Measurements from ENCODE around the gene RPS3.
A peak's percentile ranks its signal among the peaks of the same experiment; 100 is the strongest.
"Not testable (repeated sequence)": the region's sequence is repeated elsewhere in the genome, so short reads cannot be mapped to it uniquely, and the experiment has no call there.

Gene RPS3

GRCh38 chr11:75366826-75367225 lies 32.5 kb upstream of the RPS3 start:
- H3K4me1 ChIP-seq (ENCODE audit: control extremely low read depth in 1 of 4, control insufficient read depth in 4 of 4, insufficient read depth in 4 of 4, low read length in 3 of 4) = peaks cover 0 to 67% (median 26%) of the 10 kb centered on the region in 4 experiments
- ChIA-PET POLR2A (interaction anchor here (0.6 kb wide), 1 partner anchor 13 kb away, joined by 4 read pairs; no protein-coding TSS in a partner anchor), CTCF (interaction anchor here (1.1 to 1.5 kb wide), 2 partner anchors 9 to 14 kb away, joined by 4 to 6 read pairs; no protein-coding TSS in a partner anchor)
- not testable (repeated sequence) for H3K27me3 ChIP-seq (replicated peaks in 2 of 5; ENCODE audit: control insufficient read depth in 4 of 5, insufficient read depth in 5 of 5, low read length in 4 of 5); DNase-seq; H3K36me3 ChIP-seq (ENCODE audit: control insufficient read depth in 4 of 4, insufficient read depth in 4 of 4, low read length in 3 of 4); H3K9me3 ChIP-seq (ENCODE audit: control extremely low read depth in 1 of 5, control insufficient read depth in 4 of 5, insufficient read depth in 2 of 5, low read depth in 1 of 5, low read length in 4 of 5); H3K4me3 ChIP-seq (ENCODE audit: control insufficient read depth in 1 of 7, extremely low read depth in 1 of 7, insufficient read depth in 4 of 7, low read depth in 2 of 7, low read length in 6 of 7); H3K27ac ChIP-seq (ENCODE audit: insufficient read depth in 1 of 2, low read depth in 1 of 2, low read length in 2 of 2, poor library complexity in 1 of 2, severe bottlenecking in 2 of 2)
- WGBS (ENCODE audit: insufficient coverage) = 86% methylated on average over 1 of the region's 5 CpGs

- Histone ChIP-seq H3K4me3 (ENCODE audit: control insufficient read depth in 1 of 7, extremely low read depth in 1 of 7, insufficient read depth in 4 of 7, low read depth in 2 of 7, low read length in 6 of 7) (peak overlapping the region in 4 of 7 experiments; percentile 37 to 64 (median 51)), H3K27ac (ENCODE audit: insufficient read depth in 1 of 2, low read depth in 1 of 2, low read length in 2 of 2, poor library complexity in 1 of 2, severe bottlenecking in 2 of 2) (peak overlapping the region in 1 of 2 experiments; percentile 40), H3K9me3 (ENCODE audit: control extremely low read depth in 1 of 5, control insufficient read depth in 4 of 5, insufficient read depth in 2 of 5, low read depth in 1 of 5, low read length in 4 of 5) (peaks cover 0 to 3% (median 0%) of the 10 kb centered on the region in 5 experiments), H3K27me3 (replicated peaks in 2 of 5; ENCODE audit: control insufficient read depth in 4 of 5, insufficient read depth in 5 of 5, low read length in 4 of 5) (no peaks in the 10 kb centered on the region), H3K4me1 (ENCODE audit: control extremely low read depth in 1 of 4, control insufficient read depth in 4 of 4, insufficient read depth in 4 of 4, low read length in 3 of 4) (peaks cover 0 to 66% (median 30%) of the 10 kb centered on the region in 4 experiments), H3K36me3 (ENCODE audit: control insufficient read depth in 4 of 4, insufficient read depth in 4 of 4, low read length in 3 of 4) (no peaks in the 10 kb centered on the region)
- peak; percentile 84 to 96 (median 94) for DNase-seq
- ChIA-PET CTCF (interaction anchor here (0.6 to 2.7 kb wide), 9 partner anchors 11 to 207 kb away, joined by 3 to 11 read pairs (median 4); no protein-coding TSS in a partner anchor), POLR2A (no interaction called here)
- 46% methylated on average over 4 of the region's 6 CpGs for WGBS (ENCODE audit: insufficient coverage)
Measured at GRCh38 chr11:75369560-75370255, 29.6 kb upstream of the RPS3 start.

GRCh38 chr11:75371949-75372876 lies 27.1 kb upstream of the RPS3 start:
- CTCF ChIA-PET = interaction anchor here (0.6 to 1.9 kb wide), 17 partner anchors 9 to 209 kb away, joined by 3 to 25 read pairs (median 3); no protein-coding TSS in a partner anchor
- H3K27ac ChIP-seq (ENCODE audit: insufficient read depth in 1 of 2, low read depth in 1 of 2, low read length in 2 of 2, poor library complexity in 1 of 2, severe bottlenecking in 2 of 2) = peak overlapping the region in 1 of 2 experiments; percentile 34
- peak overlapping the region in 1 of 7 experiments; percentile 2 for H3K4me3 ChIP-seq (ENCODE audit: control insufficient read depth in 1 of 7, extremely low read depth in 1 of 7, insufficient read depth in 4 of 7, low read depth in 2 of 7, low read length in 6 of 7)
- no peak for DNase-seq
- 91% methylated on average over 4 of the region's 8 CpGs for whole genome bisulfite sequencing (ENCODE audit: insufficient coverage)
- H3K4me1 ChIP-seq (ENCODE audit: control extremely low read depth in 1 of 4, control insufficient read depth in 4 of 4, insufficient read depth in 4 of 4, low read length in 3 of 4) = peaks cover 0 to 59% (median 22%) of the 10 kb centered on the region in 4 experiments
- no peaks in the 10 kb centered on the region for H3K27me3 ChIP-seq (replicated peaks in 2 of 5; ENCODE audit: control insufficient read depth in 4 of 5, insufficient read depth in 5 of 5, low read length in 4 of 5)
- H3K36me3 ChIP-seq (ENCODE audit: control insufficient read depth in 4 of 4, insufficient read depth in 4 of 4, low read length in 3 of 4) = no peaks in the 10 kb centered on the region
- POLR2A ChIA-PET = interaction anchor here (1.5 kb wide), 1 partner anchor 10 kb away, joined by 5 read pairs; no protein-coding TSS in a partner anchor
- H3K9me3 ChIP-seq (ENCODE audit: control extremely low read depth in 1 of 5, control insufficient read depth in 4 of 5, insufficient read depth in 2 of 5, low read depth in 1 of 5, low read length in 4 of 5) = peaks cover 0 to 3% (median 0%) of the 10 kb centered on the region in 5 experiments

- Histone ChIP-seq H3K4me1 (ENCODE audit: control extremely low read depth in 1 of 4, control insufficient read depth in 4 of 4, insufficient read depth in 4 of 4, low read length in 3 of 4) (peaks cover 0 to 49% (median 20%) of the 10 kb centered on the region in 4 experiments), H3K27ac (ENCODE audit: insufficient read depth in 1 of 2, low read depth in 1 of 2, low read length in 2 of 2, poor library complexity in 1 of 2, severe bottlenecking in 2 of 2) (no peak overlapping the region), H3K36me3 (ENCODE audit: control insufficient read depth in 4 of 4, insufficient read depth in 4 of 4, low read length in 3 of 4) (no peaks in the 10 kb centered on the region), H3K9me3 (ENCODE audit: control extremely low read depth in 1 of 5, control insufficient read depth in 4 of 5, insufficient read depth in 2 of 5, low read depth in 1 of 5, low read length in 4 of 5) (peaks cover 0 to 3% (median 0%) of the 10 kb centered on the region in 5 experiments), H3K27me3 (replicated peaks in 2 of 5; ENCODE audit: control insufficient read depth in 4 of 5, insufficient read depth in 5 of 5, low read length in 4 of 5) (no peaks in the 10 kb centered on the region), H3K4me3 (ENCODE audit: control insufficient read depth in 1 of 7, extremely low read depth in 1 of 7, insufficient read depth in 4 of 7, low read depth in 2 of 7, low read length in 6 of 7) (no peak overlapping the region)
- ChIA-PET CTCF (interaction anchor here (0.6 to 20.1 kb wide), 8 partner anchors 8 to 40 kb away, joined by 3 to 455 read pairs (median 8); no protein-coding TSS in a partner anchor), POLR2A (interaction anchor here (1.5 kb wide), 1 partner anchor 11 kb away, joined by 5 read pairs; no protein-coding TSS in a partner anchor)
- WGBS (ENCODE audit: insufficient coverage) = 95% methylated on average over 6 of the region's 8 CpGs
- DNase-seq = no peak
Measured at GRCh38 chr11:75373201-75373600, 26.1 kb upstream of the RPS3 start.

- no peaks in the 10 kb centered on the region for H3K9me3 ChIP-seq (ENCODE audit: control extremely low read depth in 1 of 5, control insufficient read depth in 4 of 5, insufficient read depth in 2 of 5, low read depth in 1 of 5, low read length in 4 of 5)
- 100% methylated on average over 3 of the region's 4 CpGs for WGBS (ENCODE audit: insufficient coverage)
Measured at GRCh38 chr11:75374646-75375045, 24.7 kb upstream of the RPS3 start.

GRCh38 chr11:75375626-75376025 lies 23.7 kb upstream of the RPS3 start:
- ChIA-PET CTCF (interaction anchor here (0.8 to 20.1 kb wide), 8 partner anchors 9 to 68 kb away, joined by 3 to 455 read pairs (median 4); no protein-coding TSS in a partner anchor), POLR2A (no interaction called here)
- Histone ChIP-seq H3K4me1 (ENCODE audit: control extremely low read depth in 1 of 4, control insufficient read depth in 4 of 4, insufficient read depth in 4 of 4, low read length in 3 of 4) (peaks cover 0 to 43% (median 11%) of the 10 kb centered on the region in 4 experiments), H3K4me3 (ENCODE audit: control insufficient read depth in 1 of 7, extremely low read depth in 1 of 7, insufficient read depth in 4 of 7, low read depth in 2 of 7, low read length in 6 of 7) (no peak overlapping the region), H3K27me3 (replicated peaks in 2 of 5; ENCODE audit: control insufficient read depth in 4 of 5, insufficient read depth in 5 of 5, low read length in 4 of 5) (no peaks in the 10 kb centered on the region), H3K27ac (ENCODE audit: insufficient read depth in 1 of 2, low read depth in 1 of 2, low read length in 2 of 2, poor library complexity in 1 of 2, severe bottlenecking in 2 of 2) (no peak overlapping the region), H3K9me3 (ENCODE audit: control extremely low read depth in 1 of 5, control insufficient read depth in 4 of 5, insufficient read depth in 2 of 5, low read depth in 1 of 5, low read length in 4 of 5) (no peaks in the 10 kb centered on the region), H3K36me3 (ENCODE audit: control insufficient read depth in 4 of 4, insufficient read depth in 4 of 4, low read length in 3 of 4) (no peaks in the 10 kb centered on the region)
- 96% methylated on average over 7 of the region's 8 CpGs for WGBS (ENCODE audit: insufficient coverage)
- no peak for DNase-seq

More at GRCh38 chr11:75374646-75375045, 24.7 kb upstream of the RPS3 start:
- no peak for DNase-seq
- CTCF ChIA-PET = interaction anchor here (1.0 to 20.1 kb wide), 5 partner anchors 8 to 95 kb away, joined by 3 to 455 read pairs (median 6); no protein-coding TSS in a partner anchor
- Histone ChIP-seq H3K4me3 (ENCODE audit: control insufficient read depth in 1 of 7, extremely low read depth in 1 of 7, insufficient read depth in 4 of 7, low read depth in 2 of 7, low read length in 6 of 7) (no peak overlapping the region), H3K27ac (ENCODE audit: insufficient read depth in 1 of 2, low read depth in 1 of 2, low read length in 2 of 2, poor library complexity in 1 of 2, severe bottlenecking in 2 of 2) (no peak overlapping the region), H3K4me1 (ENCODE audit: control extremely low read depth in 1 of 4, control insufficient read depth in 4 of 4, insufficient read depth in 4 of 4, low read length in 3 of 4) (peaks cover 0 to 43% (median 17%) of the 10 kb centered on the region in 4 experiments), H3K27me3 (replicated peaks in 2 of 5; ENCODE audit: control insufficient read depth in 4 of 5, insufficient read depth in 5 of 5, low read length in 4 of 5) (no peaks in the 10 kb centered on the region), H3K36me3 (ENCODE audit: control insufficient read depth in 4 of 4, insufficient read depth in 4 of 4, low read length in 3 of 4) (no peaks in the 10 kb centered on the region)
- POLR2A ChIA-PET = no interaction called here

Data from common myeloid progenitor, CD34-positive (primary cell).